ENCODE measurements around the gene MLX. TPM values are rescaled to one million over a fixed set of nuclear protein-coding genes. Genes with fewer than 3 reads are reported as not detected.
"Not testable (repeated sequence)": the region's sequence is repeated elsewhere in the genome, so short reads cannot be mapped to it uniquely, and the experiment has no call there.

Gene MLX
- total RNA-seq, 1 donor from 2014 or later: 22.8 TPM

GRCh38 chr17:42553161-42553818 is 13.6 kb upstream of the MLX start:
- no peak for DNase-seq (ENCODE audit: low spot score in 2 of 2)

DNA sequence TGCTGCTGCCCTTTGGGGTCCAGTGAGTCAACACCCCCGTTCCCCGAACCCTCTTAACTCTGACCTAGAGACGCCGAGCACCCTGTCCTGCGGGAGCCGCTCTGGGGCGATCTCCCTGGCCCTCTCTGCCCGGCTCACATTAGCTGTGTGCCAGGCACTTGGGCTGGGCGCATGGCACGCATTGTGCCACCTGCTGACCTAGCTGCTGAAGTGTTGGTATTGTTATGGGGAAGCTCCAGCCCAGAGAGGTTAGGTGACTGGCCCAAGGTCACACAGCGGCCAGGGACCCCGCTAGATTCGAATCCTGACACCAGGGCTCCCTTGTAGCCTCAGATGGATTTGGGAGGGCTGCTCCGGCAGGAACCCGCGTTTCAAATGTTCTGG is 13.0 kb upstream of the MLX start:
- DNase-seq (ENCODE audit: low spot score in 2 of 2) (no peak), FAIRE-seq (no peak)

More at GRCh38 chr17:42553161-42553818, 13.6 kb upstream of the MLX start:
- no peak for FAIRE-seq

GRCh38 chr17:42554250-42555121 is 12.4 kb upstream of the MLX start:
- DNase-seq (ENCODE audit: low spot score in 2 of 2) (peak; percentile 89 to 92), FAIRE-seq (no peak)

DNA sequence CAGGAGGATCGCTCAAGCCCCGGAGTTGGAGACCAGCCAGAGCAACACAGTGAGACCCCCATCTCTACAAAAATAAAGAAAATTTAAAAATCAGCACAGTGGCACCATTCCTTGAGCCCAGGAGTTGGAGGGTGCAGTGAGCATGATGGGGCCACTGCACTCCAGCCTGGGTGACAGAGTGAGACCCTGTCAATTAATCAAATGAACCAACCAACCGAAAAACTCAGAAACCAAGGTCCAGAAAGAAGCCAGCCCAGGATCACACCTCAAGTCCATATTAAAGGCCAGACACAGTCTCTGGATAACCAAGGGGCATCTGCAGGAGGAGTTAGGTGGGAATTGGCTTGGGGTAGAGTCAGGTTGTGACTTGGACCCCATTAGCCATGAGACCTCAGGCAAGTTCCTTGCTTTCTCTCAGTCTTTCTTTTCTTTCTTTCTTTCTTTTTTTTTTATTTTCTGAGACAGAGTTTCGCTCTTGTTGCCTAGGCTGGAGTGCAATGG is 11.7 kb upstream of the MLX start:
- DNase-seq (ENCODE audit: low spot score in 2 of 2) (no peak), FAIRE-seq (no peak)

- FAIRE-seq; DNase-seq (ENCODE audit: low spot score in 2 of 2): not testable (repeated sequence)
These were observed 10.8 kb upstream of the MLX start for GRCh38 chr17:42555961-42556617.

DNA sequence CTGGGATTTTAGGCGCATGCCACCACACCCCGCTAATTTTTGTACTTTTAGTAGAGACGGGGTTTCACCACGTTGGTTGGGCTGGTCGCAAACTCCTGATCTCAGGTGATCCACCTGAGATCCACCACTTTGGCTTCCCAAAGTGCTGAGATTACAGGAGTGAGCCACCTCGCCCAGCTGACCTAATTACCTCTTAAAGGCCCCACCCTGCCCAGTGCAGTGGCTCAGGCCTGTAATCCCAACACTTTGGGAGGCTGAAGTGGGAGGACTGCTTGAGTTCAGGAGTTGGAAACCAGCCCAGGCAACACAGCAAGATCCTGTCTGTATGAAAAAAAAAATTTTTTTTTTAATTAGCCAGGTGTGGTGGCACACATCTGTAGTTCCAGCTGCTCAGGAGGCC is 7.8 kb upstream of the MLX start:
- FAIRE-seq (no peak), DNase-seq (ENCODE audit: low spot score in 2 of 2) (no peak)

DNA sequence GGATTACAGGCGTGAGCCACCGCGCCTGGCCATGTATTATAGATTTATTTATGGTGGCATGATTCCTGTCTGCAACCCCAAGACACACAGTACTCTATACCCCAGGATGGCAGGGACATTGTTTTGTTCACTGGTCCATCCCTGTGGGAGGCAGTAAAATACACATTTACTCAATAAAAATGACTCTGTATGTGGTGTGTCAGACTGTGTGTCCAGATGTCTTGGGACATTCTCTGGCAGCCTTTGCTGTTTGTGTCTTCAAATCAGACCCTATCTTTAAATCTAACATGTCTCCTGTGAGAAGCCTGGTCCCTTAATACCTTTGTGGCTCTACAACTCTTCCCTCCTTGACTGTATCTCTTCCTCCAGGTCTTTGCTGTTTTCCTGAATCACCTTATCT is 6.7 kb upstream of the MLX start:
- FAIRE-seq (no peak), DNase-seq (ENCODE audit: low spot score in 2 of 2) (no peak)

GRCh38 chr17:42561897-42562387 is 5.0 kb upstream of the MLX start, which contains the start of gene COASY:
TSS of gene COASY (plus strand) at chr17:42562148. CDS start at chr17:42562623, 475 bp downstream.
- DNase-seq (ENCODE audit: low spot score in 2 of 2): peak; percentile 94 to 99
- no peak for FAIRE-seq

DNA sequence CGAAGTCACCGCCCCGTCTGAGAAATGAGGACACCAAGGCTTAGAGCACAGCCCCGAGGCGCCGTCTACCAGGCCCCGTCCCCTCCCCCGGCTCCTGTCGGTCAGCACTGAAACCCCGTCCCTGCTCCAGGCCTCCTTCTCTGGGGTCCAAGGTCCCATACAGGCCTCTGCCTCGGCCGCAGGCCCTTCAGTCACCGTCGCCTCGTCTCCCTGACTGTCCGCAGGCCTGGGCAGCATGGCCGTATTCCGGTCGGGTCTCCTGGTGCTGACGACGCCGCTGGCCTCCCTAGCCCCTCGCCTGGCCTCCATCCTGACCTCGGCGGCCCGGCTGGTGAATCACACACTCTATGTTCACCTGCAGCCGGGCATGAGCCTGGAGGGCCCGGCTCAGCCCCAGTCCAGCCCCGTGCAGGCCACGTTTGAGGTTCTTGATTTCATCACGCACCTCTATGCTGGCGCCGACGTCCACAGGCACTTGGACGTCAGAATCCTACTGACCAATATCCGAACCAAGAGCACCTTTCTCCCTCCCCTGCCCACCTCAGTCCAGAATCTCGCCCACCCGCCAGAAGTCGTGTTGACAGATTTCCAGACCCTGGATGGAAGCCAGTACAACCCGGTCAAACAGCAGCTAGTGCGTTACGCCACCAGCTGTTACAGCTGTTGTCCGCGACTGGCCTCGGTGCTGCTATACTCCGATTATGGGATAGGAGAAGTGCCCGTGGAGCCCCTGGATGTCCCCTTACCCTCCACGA is 4.3 kb upstream of the MLX start:
- FAIRE-seq: no peak
- DNase-seq (ENCODE audit: low spot score in 2 of 2): peak in 1 of 2 donors; percentile 52

DNA sequence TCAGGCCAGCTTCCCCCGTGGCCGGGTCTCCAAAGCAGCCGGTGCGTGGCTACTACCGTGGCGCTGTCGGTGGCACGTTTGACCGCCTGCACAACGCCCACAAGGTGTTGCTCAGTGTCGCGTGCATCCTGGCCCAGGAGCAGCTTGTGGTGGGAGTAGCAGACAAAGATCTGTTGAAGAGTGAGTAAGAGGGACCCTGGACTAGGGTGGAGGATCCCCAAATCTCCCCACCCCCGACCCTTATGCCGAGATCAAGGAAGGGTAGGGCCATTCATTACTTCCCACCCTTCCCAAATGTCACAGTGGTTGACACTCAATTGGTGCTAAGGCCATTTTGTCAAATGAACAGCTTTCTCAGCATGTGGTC is 3.8 kb upstream of the MLX start:
- DNase-seq (ENCODE audit: low spot score in 2 of 2): no peak
- FAIRE-seq: no peak

DNA sequence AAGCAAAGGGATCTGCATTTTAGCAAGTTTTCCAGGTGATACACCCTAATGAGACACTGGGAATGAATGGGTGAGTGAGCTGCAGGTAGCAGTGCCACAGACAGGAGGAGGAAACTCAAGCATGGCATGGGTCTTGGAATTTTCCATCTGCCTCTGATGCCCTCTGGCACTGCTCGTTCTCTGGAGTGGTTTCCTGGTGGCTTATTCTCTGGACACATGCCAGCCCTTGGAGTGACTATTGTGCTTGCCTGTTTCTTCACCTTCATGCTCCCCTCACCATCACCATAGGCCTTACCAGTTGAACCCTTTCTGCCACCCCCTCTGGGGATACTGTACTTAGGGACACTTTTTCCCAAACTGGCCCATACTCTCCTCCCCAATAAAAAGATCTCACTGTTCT is 3.4 kb upstream of the MLX start:
- DNase-seq (ENCODE audit: low spot score in 2 of 2) (no peak), FAIRE-seq (no peak)

DNA sequence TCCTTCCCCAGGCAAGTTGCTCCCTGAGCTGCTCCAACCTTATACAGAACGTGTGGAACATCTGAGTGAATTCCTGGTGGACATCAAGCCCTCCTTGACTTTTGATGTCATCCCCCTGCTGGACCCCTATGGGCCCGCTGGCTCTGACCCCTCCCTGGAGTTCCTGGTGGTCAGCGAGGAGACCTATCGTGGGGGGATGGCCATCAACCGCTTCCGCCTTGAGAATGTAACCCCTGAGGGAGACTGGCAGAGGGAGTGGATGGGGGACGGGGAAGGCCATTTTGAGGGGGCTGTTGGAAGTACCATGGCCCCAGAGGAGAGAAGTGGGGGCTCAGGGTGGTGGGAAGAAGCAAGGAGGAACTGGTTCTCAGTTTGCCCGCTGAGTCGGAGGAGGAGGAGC is 3.0 kb upstream of the MLX start:
- FAIRE-seq: no peak
- DNase-seq (ENCODE audit: low spot score in 2 of 2): no peak

DNA sequence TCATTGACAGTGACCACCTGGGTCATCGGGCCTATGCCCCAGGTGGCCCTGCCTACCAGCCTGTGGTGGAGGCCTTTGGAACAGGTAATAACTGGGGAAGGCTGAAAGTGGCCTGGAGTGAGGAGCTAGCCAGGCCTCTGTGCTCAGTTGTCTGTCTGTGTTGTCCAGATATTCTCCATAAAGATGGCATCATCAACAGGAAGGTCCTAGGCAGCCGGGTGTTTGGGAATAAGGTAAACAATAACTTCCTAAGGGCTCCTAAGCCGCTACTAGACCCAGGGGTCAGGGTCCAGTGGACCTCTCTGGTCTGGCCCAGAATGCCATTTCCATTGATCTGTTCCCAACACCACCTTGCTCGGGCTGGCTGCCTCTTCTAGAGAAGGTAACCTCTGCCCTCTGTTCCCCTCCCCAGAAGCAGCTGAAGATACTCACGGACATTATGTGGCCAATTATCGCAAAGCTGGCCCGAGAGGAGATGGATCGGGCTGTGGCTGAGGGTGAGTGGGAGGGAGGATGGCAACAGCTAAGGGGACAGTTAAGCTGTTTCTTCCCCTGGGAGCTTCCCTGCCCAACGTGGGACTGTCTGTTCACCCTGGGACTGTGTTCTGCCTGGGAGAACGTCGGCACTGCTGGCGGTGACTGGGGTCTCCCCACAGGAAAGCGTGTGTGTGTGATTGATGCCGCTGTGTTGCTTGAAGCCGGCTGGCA is 1.9 kb upstream of the MLX start:
- DNase-seq (ENCODE audit: low spot score in 2 of 2): no peak
- no peak for FAIRE-seq

DNA sequence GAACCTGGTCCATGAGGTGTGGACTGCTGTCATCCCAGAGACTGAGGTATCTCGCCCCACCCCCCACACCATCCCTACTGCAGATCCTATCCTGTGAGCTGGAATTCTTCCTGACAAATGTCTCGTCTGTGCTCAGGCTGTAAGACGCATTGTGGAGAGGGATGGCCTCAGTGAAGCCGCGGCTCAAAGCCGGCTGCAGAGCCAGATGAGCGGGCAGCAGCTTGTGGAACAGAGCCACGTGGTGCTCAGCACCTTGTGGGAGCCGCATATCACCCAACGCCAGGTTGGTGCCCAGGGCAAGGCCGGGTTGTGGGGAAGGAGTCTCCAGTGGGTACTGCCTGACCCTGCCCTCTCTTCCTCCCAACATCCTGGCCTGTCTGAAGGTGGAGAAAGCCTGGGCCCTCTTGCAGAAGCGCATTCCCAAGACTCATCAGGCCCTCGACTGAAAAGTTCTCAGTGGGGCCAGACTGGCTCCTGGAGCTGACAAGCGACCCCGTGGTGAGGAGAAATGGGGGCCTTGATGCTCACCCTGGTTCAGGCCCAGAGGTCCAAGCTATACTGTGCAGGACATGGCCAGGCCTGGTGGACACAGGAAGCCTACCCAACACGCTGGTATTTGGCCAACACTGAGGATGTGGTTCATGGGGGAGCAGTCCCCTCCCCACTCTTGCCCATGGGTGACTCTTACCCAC is 1.2 kb upstream of the MLX start:
- DNase-seq (ENCODE audit: low spot score in 2 of 2): no peak
- no peak for FAIRE-seq

GRCh38 chr17:42566215-42566882 is 551 bp upstream of the MLX start:
- FAIRE-seq: no peak
- DNase-seq (ENCODE audit: low spot score in 2 of 2): no peak

DNA sequence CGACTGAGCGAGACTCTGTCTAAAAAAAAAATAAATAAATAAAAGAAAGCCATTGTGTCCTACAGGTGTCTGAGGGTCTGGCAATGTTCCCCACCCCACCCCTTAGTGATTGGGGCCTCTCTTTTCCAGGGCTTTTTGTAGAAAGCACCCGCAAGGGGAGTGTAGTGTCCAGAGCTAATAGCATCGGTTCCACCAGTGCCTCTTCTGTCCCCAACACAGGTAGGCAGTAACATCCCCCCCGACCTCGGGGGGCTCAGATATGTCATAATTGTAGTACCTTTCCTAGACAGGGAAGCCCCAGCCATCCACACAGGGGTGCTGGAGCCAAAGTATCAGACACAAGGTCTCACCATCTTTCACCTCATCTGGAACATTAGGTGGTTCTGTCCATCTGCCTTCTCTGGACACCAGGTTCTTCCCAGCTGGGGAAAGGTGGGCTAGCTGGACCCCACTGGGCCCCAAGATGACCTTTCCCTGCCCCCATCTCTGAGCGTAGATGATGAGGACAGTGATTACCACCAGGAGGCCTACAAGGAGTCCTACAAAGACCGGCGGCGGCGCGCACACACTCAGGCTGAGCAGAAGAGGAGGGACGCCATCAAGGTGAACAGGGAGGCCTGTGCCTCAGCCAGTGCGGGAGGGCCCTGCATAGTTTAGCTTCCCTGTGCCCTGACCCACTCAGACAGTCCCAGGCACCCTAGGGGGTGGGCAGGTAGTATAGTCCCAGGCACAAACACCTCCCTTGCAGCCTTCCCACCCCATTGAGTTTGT is 1.6 kb downstream of the MLX start:
- DNase-seq (ENCODE audit: low spot score in 2 of 2) (no peak), FAIRE-seq (no peak)

GRCh38 chr17:42571435-42572225 is 4.7 kb downstream of the MLX start:
- DNase-seq (ENCODE audit: low spot score in 2 of 2) (no peak), FAIRE-seq (no peak)
